GOT3 (cell line): ENCODE results near the gene COMMD2.

Experiments used
- DNase-seq: peaks from one replicate; lab custom pipeline; 2025; ENCODE audit warnings: mixed read lengths; lab: John Stamatoyannopoulos, UW

Gene COMMD2

GRCh38 chr3:149702691-149703441 is 49.4 kb downstream of the COMMD2 start:
- DNase-seq: no peak

GRCh38 chr3:149701977-149702350 is 50.3 kb downstream of the COMMD2 start:
- DNase-seq: no peak

GRCh38 chr3:149701206-149701976 is 50.9 kb downstream of the COMMD2 start:
- DNase-seq: no peak
